NCI-H146 treated with DMSO at 0.1 percent for 48 hours (cell line): Measurements from ENCODE around the gene CD300LG.
"Not testable (repeated sequence)": the region's sequence is repeated elsewhere in the genome, so short reads cannot be mapped to it uniquely, and the experiment has no call there.

Experiments
- DNase-seq: peaks from one replicate; lab custom pipeline; 2025; ENCODE audit not compliant: unreplicated experiment; lab: John Stamatoyannopoulos, UW

The CD300LG gene

GRCh38 chr17:43852571-43852970 is 5.6 kb downstream of the CD300LG start:
- DNase-seq = no peak

DNA sequence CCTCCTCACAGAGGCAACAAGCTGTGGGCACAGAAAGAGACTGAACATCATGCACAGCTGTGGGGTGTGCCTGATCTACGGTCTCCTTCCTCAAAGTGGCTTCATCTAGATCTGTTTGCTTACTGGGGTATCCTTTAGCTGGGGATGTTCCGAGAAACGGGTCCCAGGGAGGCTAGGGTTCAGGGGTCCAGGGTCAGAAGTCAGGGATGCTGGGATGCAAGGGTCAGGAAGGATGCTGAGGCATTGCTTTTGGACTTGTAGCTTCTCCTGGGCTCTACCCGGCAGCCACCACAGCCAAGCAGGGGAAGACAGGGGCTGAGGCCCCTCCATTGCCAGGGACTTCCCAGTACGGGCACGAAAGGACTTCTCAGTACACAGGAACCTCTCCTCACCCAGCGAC is 6.6 kb downstream of the CD300LG start:
- no peak for DNase-seq

GRCh38 chr17:43854498-43854897 is 7.5 kb downstream of the CD300LG start:
- no peak for DNase-seq

DNA sequence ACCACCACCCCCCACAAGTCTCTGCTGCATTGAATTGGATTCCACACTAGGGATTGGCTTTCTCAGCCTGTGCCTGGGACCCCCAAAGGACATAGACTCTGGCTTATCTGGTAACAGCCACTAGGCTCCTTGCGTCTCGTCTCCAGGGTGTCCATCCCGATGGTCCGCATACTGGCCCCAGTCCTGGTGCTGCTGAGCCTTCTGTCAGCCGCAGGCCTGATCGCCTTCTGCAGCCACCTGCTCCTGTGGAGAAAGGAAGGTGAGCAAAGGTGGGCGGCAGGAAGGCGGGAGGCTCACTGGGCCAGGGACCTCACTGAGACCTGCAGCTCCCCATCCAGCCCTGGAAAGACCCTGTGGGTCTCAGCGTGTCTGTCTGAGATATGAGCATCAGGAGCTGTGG is 8.1 kb downstream of the CD300LG start:
- no peak for DNase-seq

GRCh38 chr17:43856141-43856540 is 9.2 kb downstream of the CD300LG start:
- DNase-seq = no peak

GRCh38 chr17:43857141-43857540 is 10.2 kb downstream of the CD300LG start:
- no peak for DNase-seq

- no peak for DNase-seq
These were observed 11.1 kb downstream of the CD300LG start for GRCh38 chr17:43857957-43858600.

- DNase-seq = no peak
These were observed 13.2 kb downstream of the CD300LG start for GRCh38 chr17:43860077-43860725.

- no peak for DNase-seq
These were observed 14.1 kb downstream of the CD300LG start for GRCh38 chr17:43860927-43861622.

DNA sequence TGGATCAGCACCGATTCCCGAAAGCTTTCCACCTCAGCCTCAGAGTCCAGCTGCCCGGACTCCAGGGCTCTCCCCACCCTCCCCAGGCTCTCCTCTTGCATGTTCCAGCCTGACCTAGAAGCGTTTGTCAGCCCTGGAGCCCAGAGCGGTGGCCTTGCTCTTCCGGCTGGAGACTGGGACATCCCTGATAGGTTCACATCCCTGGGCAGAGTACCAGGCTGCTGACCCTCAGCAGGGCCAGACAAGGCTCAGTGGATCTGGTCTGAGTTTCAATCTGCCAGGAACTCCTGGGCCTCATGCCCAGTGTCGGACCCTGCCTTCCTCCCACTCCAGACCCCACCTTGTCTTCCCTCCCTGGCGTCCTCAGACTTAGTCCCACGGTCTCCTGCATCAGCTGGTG is 15.0 kb downstream of the CD300LG start:
- no peak for DNase-seq

GRCh38 chr17:43864161-43864984 is 17.4 kb downstream of the CD300LG start:
- DNase-seq = no peak

GRCh38 chr17:43868226-43868994 is 21.4 kb downstream of the CD300LG start:
- no peak for DNase-seq

DNA sequence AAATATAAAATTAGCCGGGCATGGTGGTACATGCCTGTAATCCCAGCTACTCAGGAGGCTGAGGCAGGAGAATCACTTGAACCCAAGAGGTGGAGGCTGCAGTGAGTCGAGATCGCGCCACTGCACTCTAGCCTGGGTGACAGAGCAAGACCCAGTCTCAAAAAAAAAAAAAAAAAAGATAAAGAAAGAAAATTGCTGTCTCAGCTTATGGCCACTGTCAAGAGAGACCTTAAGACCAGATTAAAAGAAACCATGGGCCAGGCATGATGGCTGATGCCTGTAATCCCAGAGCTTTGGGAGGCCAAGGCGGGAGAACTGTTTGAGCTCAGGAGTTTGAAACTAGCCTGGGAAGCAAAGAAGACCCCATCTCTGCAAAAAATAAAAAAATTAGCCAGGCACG is 22.1 kb downstream of the CD300LG start:
- DNase-seq = not testable (repeated sequence)

DNA sequence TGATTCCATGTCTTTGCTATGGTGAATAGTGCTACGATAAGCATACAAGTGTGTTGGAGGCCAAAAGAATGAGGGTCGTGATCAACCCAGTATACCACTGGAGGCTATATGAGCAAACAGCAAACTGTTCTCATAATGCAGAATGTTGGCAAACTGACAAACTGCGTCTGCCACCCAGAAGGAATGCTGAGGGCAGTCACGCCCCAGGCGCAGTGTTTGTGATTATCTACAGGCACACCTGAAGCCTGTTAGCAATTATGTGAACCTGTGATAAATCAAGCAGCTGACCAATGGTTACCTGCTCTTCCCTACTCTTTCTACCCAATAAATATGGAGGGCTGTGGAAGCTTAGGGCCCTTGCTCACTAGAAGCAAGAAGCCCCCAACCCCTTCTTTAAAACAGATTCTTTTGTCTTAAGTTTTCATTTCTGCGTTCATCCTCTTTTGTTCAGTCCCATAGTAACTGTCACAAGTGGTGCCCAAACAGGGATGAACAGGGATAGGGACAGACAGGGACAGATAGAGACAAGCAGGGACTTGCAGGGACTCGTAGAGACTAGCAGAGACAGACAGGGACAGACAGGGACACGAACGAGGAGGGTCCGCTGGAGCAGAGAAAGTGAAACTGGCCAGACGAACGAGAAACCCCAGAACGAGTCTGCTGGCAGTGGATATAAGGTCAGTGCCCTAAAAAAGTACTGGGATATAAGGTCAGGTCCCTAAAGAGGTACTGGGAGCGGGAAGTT is 25.1 kb downstream of the CD300LG start:
- DNase-seq = no peak

DNA sequence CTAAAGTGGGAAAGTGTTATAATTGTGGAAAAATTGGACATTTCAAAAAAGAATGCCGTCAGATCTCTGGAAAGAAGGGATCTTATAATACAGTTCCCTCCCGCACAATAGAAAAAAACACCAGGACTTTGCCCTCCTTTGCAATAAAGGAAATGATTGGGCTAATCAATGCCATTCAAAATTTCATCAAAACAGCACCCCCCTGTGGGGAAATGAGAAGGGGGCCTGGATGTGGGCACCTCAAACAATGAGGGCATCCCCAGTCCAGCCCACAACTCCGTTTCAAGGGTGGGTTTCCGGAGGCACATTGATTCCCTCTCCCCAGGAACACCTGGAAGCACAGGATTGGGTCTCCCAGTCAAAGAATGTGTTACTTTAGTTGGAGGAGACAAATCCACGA is 26.1 kb downstream of the CD300LG start:
- DNase-seq = no peak

DNA sequence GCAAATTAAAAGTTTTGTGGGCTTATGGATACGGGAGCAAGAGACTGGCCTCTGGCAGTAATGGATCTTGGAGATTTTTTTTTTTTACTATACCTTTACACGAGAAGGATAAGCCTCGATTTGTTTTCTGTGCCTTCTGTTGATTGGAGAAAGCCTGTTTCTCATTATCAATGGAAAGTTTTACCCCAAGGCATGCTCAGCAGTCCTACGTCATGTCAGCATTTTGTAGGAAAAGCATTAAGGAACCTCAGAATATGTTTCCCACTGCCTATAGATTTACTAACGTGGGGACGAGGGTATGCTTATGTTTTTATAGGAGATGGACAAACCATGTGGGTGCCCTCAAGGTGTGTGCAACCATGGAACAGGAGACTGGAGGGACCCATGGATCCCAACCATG is 26.8 kb downstream of the CD300LG start:
- DNase-seq = no peak

DNA sequence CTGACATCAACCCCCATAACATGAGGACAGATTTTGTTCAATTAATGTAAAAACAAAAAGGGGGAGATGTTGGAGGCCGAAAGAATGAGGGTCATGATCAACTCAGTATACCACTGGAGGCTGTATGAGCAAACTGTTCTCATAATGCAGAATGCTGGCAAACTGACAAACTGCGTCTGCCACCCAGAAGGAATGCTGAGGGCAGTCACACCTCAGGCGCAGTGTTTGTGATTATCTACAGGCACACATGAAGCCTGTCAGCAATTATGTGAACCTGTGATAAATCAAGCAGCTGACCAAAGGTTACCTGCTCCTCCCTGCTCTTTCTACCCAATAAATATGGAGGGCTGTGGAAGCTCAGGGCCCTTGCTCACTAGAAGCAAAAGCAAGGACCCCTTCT is 27.3 kb downstream of the CD300LG start:
- no peak for DNase-seq

DNA sequence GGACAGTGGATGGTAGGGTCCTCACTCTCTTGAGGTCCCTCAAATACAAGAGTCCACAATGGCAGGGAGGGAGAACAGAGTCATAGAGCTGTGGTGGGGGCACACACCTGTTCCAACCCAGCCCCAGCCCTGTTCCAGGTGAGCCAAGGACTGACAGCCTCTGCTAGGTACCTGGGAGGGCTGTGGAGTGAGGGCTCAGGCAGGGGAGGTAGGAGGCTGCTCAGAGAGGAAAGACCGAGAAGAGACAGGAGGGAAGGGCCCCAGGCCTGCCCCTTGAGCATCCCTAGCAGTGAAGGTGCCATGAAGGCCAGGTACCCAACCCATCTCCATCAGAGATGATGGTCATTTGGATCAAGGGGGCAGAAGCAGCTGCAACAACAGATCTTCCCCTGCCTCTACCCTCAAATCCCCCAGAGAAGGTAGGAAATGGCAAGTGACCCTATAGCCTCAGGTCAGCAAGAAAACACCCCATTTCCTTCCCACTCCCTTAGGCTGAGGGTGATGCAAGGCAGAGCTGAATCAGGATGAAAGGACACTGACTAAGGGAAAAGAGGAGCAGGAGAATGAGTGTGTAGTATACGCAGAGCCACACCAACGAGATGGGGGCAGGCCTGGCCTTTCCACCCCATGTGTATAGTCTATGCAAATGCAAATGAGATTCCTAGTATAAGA is 28.6 kb downstream of the CD300LG start:
- DNase-seq = no peak

- DNase-seq = no peak
These were observed 30.1 kb downstream of the CD300LG start for GRCh38 chr17:43877031-43877430.
